ENCODE measurements around the gene PPM1F.
"Not testable (repeated sequence)": the region's sequence is repeated elsewhere in the genome, so short reads cannot be mapped to it uniquely, and the experiment has no call there.

The PPM1F gene

GRCh38 chr22:21889251-21889990 lies 63.2 kb downstream of the PPM1F start:
- no peak for DNase-seq (ENCODE audit: low spot score)

- DNase-seq (ENCODE audit: low spot score) = no peak
Measured at GRCh38 chr22:21887841-21888240, 64.8 kb downstream of the PPM1F start.

GRCh38 chr22:21883930-21884329 lies 68.7 kb downstream of the PPM1F start:
- DNase-seq (ENCODE audit: low spot score) = not testable (repeated sequence)

GRCh38 chr22:21882754-21883333 lies 69.8 kb downstream of the PPM1F start:
- DNase-seq (ENCODE audit: low spot score) = not testable (repeated sequence)

- no peak for DNase-seq (ENCODE audit: low spot score)
Measured at GRCh38 chr22:21881841-21882753, 70.6 kb downstream of the PPM1F start.

GRCh38 chr22:21876486-21877176 lies 76.0 kb downstream of the PPM1F start:
- no peak for DNase-seq (ENCODE audit: low spot score)

GRCh38 chr22:21874953-21875352 lies 77.7 kb downstream of the PPM1F start:
- not testable (repeated sequence) for DNase-seq (ENCODE audit: low spot score)

- DNase-seq (ENCODE audit: low spot score) = no peak
Measured at GRCh38 chr22:21873619-21874018, 79.0 kb downstream of the PPM1F start.

- not testable (repeated sequence) for DNase-seq (ENCODE audit: low spot score)
Measured at GRCh38 chr22:21872741-21873140, 79.9 kb downstream of the PPM1F start.

Measured in CD4-positive, alpha-beta T cell treated with Interleukin-6 at 100 ng/mL for 8 hours (primary cell).